Subcutaneous adipose tissue (tissue), 4 donors: Measurements from ENCODE around the gene PELO. TPM values are rescaled to one million over a fixed set of nuclear protein-coding genes. Genes with fewer than 3 reads are reported as not detected.

Source experiments
- total RNA-seq, 4 donors: library from RNA; depleted of rRNA; stranded (reverse); fragments of >200 nt; gene quantifications; one replicate each; pipeline ENCODE4 v1.1.0, GENCODE V29; 2016
- TF ChIP-seq, protein P1 (sequence below): fragments of 450-650 bp; IDR thresholded peaks from one replicate; pipeline ENCODE4 v1.5.1; 2016; ENCODE audit warnings: low read depth, mild to moderate bottlenecking, control low read depth, antibody characterized with exemption, moderate library complexity

The PELO gene
- total RNA-seq, 4 donors from 2014 or later = 8.8 to 23.9 (median 11.9) TPM

DNA sequence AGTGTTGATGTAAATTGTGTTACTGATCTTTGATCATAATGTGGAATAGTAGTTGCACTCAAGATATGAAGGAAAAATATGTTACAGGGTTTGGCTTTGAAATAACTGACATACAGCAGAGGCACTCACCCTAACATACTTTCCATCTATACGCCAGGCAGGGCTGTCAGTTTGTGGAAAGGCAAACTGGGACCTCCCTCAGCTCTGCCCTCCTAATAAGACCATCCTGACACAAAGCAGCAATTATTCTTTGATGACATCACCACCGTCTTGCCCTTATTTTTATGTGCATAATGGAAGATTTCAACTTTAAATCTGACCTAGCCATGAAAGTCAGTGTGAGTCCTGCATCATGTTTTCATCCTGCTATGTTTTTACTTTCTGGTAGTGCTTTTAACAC, 42.9 kb downstream of the PELO start:
- TF ChIP-seq, protein P1, sequence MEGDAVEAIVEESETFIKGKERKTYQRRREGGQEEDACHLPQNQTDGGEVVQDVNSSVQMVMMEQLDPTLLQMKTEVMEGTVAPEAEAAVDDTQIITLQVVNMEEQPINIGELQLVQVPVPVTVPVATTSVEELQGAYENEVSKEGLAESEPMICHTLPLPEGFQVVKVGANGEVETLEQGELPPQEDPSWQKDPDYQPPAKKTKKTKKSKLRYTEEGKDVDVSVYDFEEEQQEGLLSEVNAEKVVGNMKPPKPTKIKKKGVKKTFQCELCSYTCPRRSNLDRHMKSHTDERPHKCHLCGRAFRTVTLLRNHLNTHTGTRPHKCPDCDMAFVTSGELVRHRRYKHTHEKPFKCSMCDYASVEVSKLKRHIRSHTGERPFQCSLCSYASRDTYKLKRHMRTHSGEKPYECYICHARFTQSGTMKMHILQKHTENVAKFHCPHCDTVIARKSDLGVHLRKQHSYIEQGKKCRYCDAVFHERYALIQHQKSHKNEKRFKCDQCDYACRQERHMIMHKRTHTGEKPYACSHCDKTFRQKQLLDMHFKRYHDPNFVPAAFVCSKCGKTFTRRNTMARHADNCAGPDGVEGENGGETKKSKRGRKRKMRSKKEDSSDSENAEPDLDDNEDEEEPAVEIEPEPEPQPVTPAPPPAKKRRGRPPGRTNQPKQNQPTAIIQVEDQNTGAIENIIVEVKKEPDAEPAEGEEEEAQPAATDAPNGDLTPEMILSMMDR = no peak

DNA sequence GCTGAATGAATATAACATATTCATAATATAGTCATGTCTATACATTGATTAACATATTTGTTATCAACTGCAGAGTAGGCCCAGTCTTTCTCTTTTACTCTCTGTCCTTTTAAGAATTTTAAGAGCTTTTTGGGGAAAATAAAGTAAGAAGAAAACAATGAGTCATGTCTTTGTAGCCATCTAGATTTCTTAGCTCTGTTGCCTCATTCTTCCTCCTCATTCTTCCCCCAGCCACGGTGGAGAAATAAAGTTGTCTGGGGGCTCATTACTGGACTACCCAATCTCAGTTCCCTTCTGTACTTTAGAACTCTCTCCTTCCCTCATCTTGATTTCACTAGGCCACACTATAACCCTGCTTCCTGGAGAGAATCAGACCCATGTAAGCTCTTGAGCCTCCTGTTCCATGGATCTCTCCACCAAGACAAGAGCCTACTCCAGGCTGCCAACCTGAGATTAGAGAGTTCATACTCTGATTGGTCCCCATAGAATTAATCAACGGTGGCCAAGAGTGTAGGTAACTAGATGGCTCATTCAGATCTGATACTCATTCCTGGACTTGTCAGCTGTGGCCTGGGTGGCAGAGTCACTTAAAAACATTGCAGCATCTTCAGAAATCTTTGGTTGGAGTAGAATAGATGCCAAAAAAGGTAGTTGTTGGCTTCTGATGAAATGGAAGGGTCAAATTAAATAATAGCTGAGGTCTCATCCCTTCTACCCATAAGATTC, 44.2 kb downstream of the PELO start:
- TF ChIP-seq, protein P1 = no peak

DNA sequence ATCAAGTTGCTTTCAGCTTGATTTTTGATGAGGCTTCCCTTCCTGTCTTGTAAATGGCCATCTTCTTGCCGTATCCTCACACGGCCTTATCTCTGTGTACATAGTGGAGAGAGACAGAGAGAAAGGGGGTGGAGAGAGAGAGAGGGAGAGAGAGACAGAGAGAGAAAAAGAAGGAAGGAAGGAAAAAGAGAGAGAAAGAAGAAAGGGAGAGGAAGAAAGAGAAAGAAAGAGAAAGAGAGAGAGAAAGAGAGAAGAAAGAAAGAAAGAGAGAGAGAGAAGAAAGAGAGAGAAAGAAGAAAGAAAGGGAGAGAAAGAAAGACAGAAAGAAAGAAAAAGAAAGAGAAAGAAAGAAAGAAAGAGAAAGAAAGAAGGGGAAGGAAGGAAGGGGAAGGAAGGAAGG, 46.6 kb downstream of the PELO start:
- TF ChIP-seq, protein P1 = no peak

DNA sequence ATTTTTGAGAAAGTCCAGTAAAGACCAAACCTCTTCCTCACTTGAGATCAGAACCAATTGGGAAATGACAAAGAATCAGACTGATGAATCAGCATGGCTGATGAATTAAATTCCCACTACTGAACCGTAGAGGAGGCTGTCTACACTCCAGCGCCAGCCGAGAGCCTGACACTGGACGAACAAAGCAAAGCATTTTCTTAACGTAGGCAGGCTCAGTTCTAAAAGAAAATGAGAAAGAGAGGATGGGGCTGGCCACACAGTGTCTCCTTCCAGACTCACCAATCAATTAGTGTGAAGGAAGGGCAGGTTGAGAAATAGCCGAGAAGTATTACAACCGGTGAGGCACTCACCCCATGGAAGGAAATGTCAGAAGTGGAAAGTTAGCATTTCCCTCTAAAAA, 49.4 kb downstream of the PELO start:
- TF ChIP-seq, protein P1 = no peak

Other genes starting within 250 kb of the PELO start
- 100 to 1,000 TPM in 1 of 4 donors, 10 to 100 TPM in 3; 29.7 to 126 (median 47.1) TPM for gene ITGA1, start within 50 bp of the PELO start, total RNA-seq
- gene ITGA2, start 201.4 kb downstream of the PELO start, total RNA-seq = under 1 TPM; 0.34 to 0.88 (median 0.62) TPM